Stomach (tissue), 9 donors: ENCODE data around the gene PA2G4. TPM values are rescaled to one million over a fixed set of nuclear protein-coding genes. Genes with fewer than 3 reads are reported as not detected.
"Not testable (repeated sequence)": the region's sequence is repeated elsewhere in the genome, so short reads cannot be mapped to it uniquely, and the experiment has no call there.

Experiments used
- DNase-seq, 2 donors: peaks; one replicate each; pipeline versions ENCODE4 v3.0.0 to v3.0.0-alpha.2; 2013 to 2019
- H3K27ac ChIP-seq, 5 donors: fragments of 200-600 bp in 4 of 5; sonication (generic) in 4 of 5; one replicate each; pipeline ENCODE4 v1.5.1; 2013 to 2019; ENCODE audit warnings: mild to moderate bottlenecking in 1 of 5, moderate library complexity in 1 of 5
- H3K27me3 ChIP-seq, 3 donors: fragments of 200-600 bp; sonication (generic); one replicate each; pipeline ENCODE4 v1.5.1; 2017 to 2019; ENCODE audit warnings: mixed run types in 1 of 3
- H3K36me3 ChIP-seq, 4 donors: fragments of 200-600 bp; sonication (generic); 1 replicate in 3 of 4; 2 replicates in 1 of 4; pipeline ENCODE4 v1.5.1; 2016 to 2019
- H3K4me1 ChIP-seq, 4 donors: fragments of 200-600 bp; sonication (generic); one replicate each; pipeline ENCODE4 v1.5.1; 2016 to 2019
- H3K4me3 ChIP-seq, 4 donors: fragments of 200-600 bp; sonication (generic) in 3 of 4; one replicate each; pipeline ENCODE4 v1.5.1; 2016 to 2019; ENCODE audit warnings: mild to moderate bottlenecking in 1 of 4
- H3K9me3 ChIP-seq, 4 donors: fragments of 200-600 bp; sonication (generic); one replicate each; pipeline ENCODE4 v1.5.1; 2016 to 2019
- CTCF ChIP-seq, 7 experiments: fragments of 450-650 bp in 4 of 7; fragments of 200-600 bp in 3 of 7; sonication (generic) in 3 of 7; IDR thresholded peaks; one replicate each; pipeline ENCODE4 v1.5.1; 2016 to 2019; ENCODE audit warnings: antibody characterized with exemption in 7 of 7, control low read depth in 2 of 7, mild to moderate bottlenecking in 1 of 7
- EP300 ChIP-seq: sonication (generic); formaldehyde crosslinking; IDR thresholded peaks from one replicate; pipeline ENCODE4 v1.6.1; 2017; ENCODE audit warnings: antibody characterized with exemption
- POLR2A ChIP-seq, 4 donors: fragments of 450-650 bp; IDR thresholded peaks; one replicate each; pipeline ENCODE4 v1.6.1; 2016; ENCODE audit warnings: antibody characterized with exemption in 4 of 4, control low read depth in 2 of 4, mild to moderate bottlenecking in 1 of 4, moderate library complexity in 1 of 4
- POLR2AphosphoS5 ChIP-seq, 3 donors: sonication (generic); formaldehyde crosslinking; IDR thresholded peaks; one replicate each; pipeline ENCODE4 v1.6.1; 2016; ENCODE audit warnings: antibody characterized with exemption in 3 of 3
- WGBS, 5 donors: extraction: QIAGEN DNeasy Blood & Tissue Kit in 3 of 5; methylation state at CpG; one replicate each; pipeline versions ENCODE4 v1.1.5 to v1.1.7; 2013 to 2018; 5-methylcytosine and 5-hydroxymethylcytosine counted together
- intact Hi-C: fragments of 100-400 bp; cut with DNase I; formaldehyde crosslinking; loops from one replicate; pipeline ENCODE4 v1.15.1; 2023; ENCODE audit warnings: low total_unique reads
- polyA plus RNA-seq, 3 donors: library from polyadenylated mRNA; stranded (reverse); fragments of 200-250 nt; gene quantifications; one replicate each; pipeline ENCODE4 v1.2.3, GENCODE V29; 2013
- total RNA-seq, 5 donors: library from RNA; depleted of rRNA; stranded (reverse); fragments of >200 nt; gene quantifications; one replicate each; pipeline versions ENCODE4 v1.1.0 to v1.2.3, GENCODE V29; 2014 to 2016
- donor health status: healthy with polysubstance abuse.
- donor health status: Bipolar disorder and iron deficiency.
- donor health status: healthy.

The PA2G4 gene
- total and polyA plus RNA-seq, 8 donors: 33.8 to 144 (median 84.6) TPM

GRCh38 chr12:56153678-56154065, 49.3 kb downstream of the PA2G4 start:
- WGBS, 5 donors: 70 to 86% (median 74%) methylated on average over 5 of the region's 5 CpGs
- DNase-seq: no peak
- Histone ChIP-seq H3K27me3 (no peaks in the 10 kb centered on the region), H3K4me3 (no peak overlapping the region), H3K9me3 (no peaks in the 10 kb centered on the region), H3K36me3 (no peaks in the 10 kb centered on the region), H3K27ac (peak overlapping the region in 1 of 5 donors; percentile 94), H3K4me1 (peaks cover 15 to 44% (median 37%) of the 10 kb centered on the region in 4 donors)
- TF ChIP-seq CTCF (IDR thresholded peaks at IDR 0.05) (no peak), POLR2AphosphoS5 (IDR thresholded peaks at IDR 0.05) (no peak), POLR2A (IDR thresholded peaks at IDR 0.05) (no peak), EP300 (no peak)
- intact Hi-C loops: no loop called here

DNA sequence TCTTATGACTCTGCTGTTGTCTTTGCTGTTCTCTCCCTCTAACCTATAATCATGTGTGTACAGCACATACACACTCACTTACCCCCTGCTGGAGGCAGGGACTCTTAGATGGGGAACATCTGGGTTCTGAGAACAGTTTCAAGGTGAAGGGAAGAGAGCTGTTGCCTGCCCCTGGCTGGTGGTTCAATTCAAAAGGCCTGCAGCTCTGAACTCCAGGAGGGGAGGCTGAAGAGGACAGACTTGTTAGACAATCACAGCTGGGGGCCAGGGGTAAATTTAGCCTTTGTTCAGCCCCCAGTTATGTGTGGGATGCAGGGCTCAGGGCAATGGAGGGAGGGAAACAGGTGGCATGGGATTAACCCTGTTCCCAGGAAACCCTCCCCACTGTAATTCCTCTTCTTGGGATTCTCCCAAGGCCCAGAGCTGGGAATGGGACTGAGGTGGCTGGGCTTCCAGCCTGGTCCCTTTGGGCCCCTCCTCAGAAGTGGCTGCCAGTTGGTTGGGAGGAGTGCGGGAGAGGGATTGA, 50.0 kb downstream of the PA2G4 start:
- H3K9me3 ChIP-seq: no peaks in the 10 kb centered on the region
- H3K4me1 ChIP-seq: peaks cover 15 to 44% (median 39%) of the 10 kb centered on the region in 4 donors
- H3K27me3 ChIP-seq: no peaks in the 10 kb centered on the region
- H3K36me3 ChIP-seq: peaks cover 0 to 1% (median 0%) of the 10 kb centered on the region in 4 donors
- H3K27ac ChIP-seq: no peak overlapping the region
- WGBS, 5 donors: 93 to 100% (median 100%) methylated on average over 1 of the region's 1 CpG
- intact Hi-C loops: no loop called here
- no peak for TF ChIP-seq POLR2AphosphoS5 (IDR thresholded peaks at IDR 0.05)
- TF ChIP-seq EP300: no peak
- no peak overlapping the region for H3K4me3 ChIP-seq
- no peak for DNase-seq

GRCh38 chr12:56154818-56155217, 50.5 kb downstream of the PA2G4 start:
- Histone ChIP-seq H3K4me3 (no peak overlapping the region), H3K4me1 (peaks cover 19 to 49% (median 44%) of the 10 kb centered on the region in 4 donors), H3K27ac (no peak overlapping the region), H3K36me3 (peaks cover 4 to 6% (median 4%) of the 10 kb centered on the region in 4 donors), H3K9me3 (no peaks in the 10 kb centered on the region), H3K27me3 (no peaks in the 10 kb centered on the region)
- WGBS, 5 donors: 88 to 95% (median 92%) methylated on average over 5 of the region's 5 CpGs
- TF ChIP-seq POLR2AphosphoS5 (IDR thresholded peaks at IDR 0.05): no peak
- TF ChIP-seq POLR2A (IDR thresholded peaks at IDR 0.05): no peak
- no peak for TF ChIP-seq CTCF (IDR thresholded peaks at IDR 0.05)
- no peak for TF ChIP-seq EP300
- no peak for DNase-seq
- intact Hi-C loops: no loop called here

GRCh38 chr12:56155256-56155845, 51.0 kb downstream of the PA2G4 start:
- peak in 1 of 2 donors; percentile 26 for DNase-seq
- H3K27ac ChIP-seq: no peak overlapping the region
- peaks cover 9 to 11% (median 10%) of the 10 kb centered on the region in 4 donors for H3K36me3 ChIP-seq
- H3K27me3 ChIP-seq: no peaks in the 10 kb centered on the region
- no peaks in the 10 kb centered on the region for H3K9me3 ChIP-seq
- H3K4me3 ChIP-seq: no peak overlapping the region
- WGBS, 5 donors: 60 to 82% (median 67%) methylated on average over 11 of the region's 11 CpGs
- intact Hi-C loops: no loop called here
- TF ChIP-seq EP300 (no peak), POLR2A (IDR thresholded peaks at IDR 0.05) (no peak), CTCF (IDR thresholded peaks at IDR 0.05) (no peak), POLR2AphosphoS5 (IDR thresholded peaks at IDR 0.05) (no peak)
- H3K4me1 ChIP-seq: peaks cover 24 to 52% (median 50%) of the 10 kb centered on the region in 4 donors

DNA sequence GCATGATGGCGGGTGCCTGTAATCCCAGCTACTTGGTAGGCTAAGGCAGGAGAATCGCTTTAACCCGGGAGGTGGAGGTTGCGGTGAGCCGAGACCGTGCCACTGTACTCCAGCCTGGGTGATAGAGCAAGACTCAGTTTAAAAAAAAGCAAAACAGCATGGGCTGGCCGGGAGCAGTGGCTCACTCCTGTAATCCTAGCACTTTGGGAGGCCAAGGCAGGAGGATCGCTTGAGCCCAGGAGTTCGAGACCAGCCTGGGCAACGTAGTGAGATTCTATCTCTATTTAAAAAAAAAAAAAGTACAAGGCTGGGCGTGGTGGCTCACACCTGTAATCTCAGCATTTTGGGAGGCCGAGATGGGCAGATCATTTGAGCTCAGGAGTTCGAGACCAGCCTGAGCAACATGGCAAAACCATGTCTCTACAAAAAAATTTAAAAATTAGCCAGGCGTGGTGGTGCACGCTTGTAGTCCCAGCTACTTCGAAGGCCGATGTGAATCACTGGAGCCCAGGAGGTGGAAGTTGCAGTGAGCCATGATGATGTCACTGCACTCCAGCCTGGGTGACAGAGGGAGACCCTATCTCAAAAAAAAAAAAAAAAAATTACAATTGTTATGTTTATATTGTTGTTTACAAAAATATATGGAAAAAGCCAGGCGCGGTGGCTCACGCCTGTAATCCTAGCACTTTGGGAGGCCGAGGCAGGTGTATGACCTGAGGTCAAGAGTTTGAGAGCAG, 52.3 kb downstream of the PA2G4 start:
- intact Hi-C loops: not testable (repeated sequence)
- 85 to 89% (median 88%) methylated on average over 21 of the region's 21 CpGs for WGBS, 5 donors

More for the DNA sequence above, 52.3 kb downstream of the PA2G4 start:
- H3K27me3 ChIP-seq, DNase-seq, H3K9me3 ChIP-seq: not testable (repeated sequence)
- H3K36me3 ChIP-seq: peaks cover 22 to 24% (median 22%) of the 10 kb centered on the region in 4 donors
- peak overlapping the region; percentile 71 to 85 (median 74) for H3K4me3 ChIP-seq
- H3K27ac ChIP-seq: peak overlapping the region; percentile 95 to 99 (median 97)
- H3K4me1 ChIP-seq: peaks cover 29 to 58% (median 55%) of the 10 kb centered on the region in 4 donors
